ENCODE data around the gene MMP26. TPM values are rescaled to one million over a fixed set of nuclear protein-coding genes. Genes with fewer than 3 reads are reported as not detected.

The MMP26 gene
- total RNA-seq, result not detected in 2 replicates

DNA sequence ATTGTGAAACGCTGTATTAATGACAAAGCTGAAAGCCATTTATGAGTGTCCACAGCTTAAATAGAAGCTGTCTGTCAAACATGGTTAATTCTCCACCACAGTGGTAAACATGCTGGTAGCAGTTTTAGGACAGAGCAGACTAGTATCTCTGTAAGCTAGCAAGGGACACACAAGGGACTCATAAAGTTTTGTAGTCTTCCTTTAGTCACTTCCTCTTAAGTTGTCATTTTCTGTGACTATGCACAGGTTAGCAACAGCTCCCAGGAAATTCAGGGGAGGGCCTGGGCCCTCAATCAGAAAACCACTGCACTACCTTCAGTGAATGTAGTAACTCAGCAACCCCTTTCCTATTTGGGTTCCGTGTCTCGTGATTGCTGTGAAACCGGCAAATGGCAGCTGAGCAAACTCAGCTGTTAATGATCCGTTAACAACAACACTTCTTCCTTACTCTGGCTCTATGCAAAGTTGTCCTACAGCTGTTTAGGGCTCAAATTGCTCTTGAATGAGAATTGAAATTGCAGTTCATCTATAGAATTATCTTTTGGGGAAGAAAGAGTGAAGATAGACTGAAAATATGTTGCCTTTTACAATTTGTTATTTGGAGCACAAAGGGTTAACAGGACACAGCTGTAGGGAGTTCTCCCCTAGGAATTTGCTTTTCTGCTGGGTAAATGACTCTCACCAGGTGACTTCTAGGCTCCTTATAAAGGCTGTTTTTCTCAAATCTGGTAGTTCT lies at the start of gene MMP26:
TSS of gene MMP26 (plus strand) at position 731 of the 736 bp plus-strand sequence.

GRCh38 chr11:4697585-4697984 lies 7.0 kb upstream of the MMP26 start, which contains the start of gene OR51E2:
Gene OR51E2, minus strand, starts transcription at chr11:4697853. Its CDS starts 15,142 bp downstream, at chr11:4682711.

Other genes with a start within 250 kb of the MMP26 start
- gene OR52K1, start 222.1 kb upstream of the MMP26 start, total RNA-seq, result not detected in 2 replicates
- not detected in 2 replicates for gene OR52M1, start 159.6 kb upstream of the MMP26 start, total RNA-seq
- not detected in 2 replicates for gene OR52I2, start 123.0 kb upstream of the MMP26 start, total RNA-seq
- gene OR52I1, start 110.7 kb upstream of the MMP26 start, total RNA-seq, result not detected in 2 replicates
- 10.1 and 13.3 TPM in 2 replicates for gene TRIM68, start 96.6 kb upstream of the MMP26 start, total RNA-seq
- gene OR51D1, start 67.3 kb upstream of the MMP26 start, total RNA-seq, result not detected in 2 replicates
- not detected in 2 replicates for gene OR51E1, start 60.8 kb upstream of the MMP26 start, total RNA-seq
- gene OR51E2, start 6.9 kb upstream of the MMP26 start, total RNA-seq, result under 0.01 TPM in 1 of 2 replicates, not detected in the other
- gene OR51F1, start 65.2 kb downstream of the MMP26 start, total RNA-seq, result not detected in 2 replicates
- not detected in 2 replicates for gene OR52R1, start 99.6 kb downstream of the MMP26 start, total RNA-seq
- not detected in 2 replicates for gene OR51F2, start 116.5 kb downstream of the MMP26 start, total RNA-seq
- gene OR51S1, start 144.4 kb downstream of the MMP26 start, total RNA-seq, result not detected in 2 replicates
- not detected in 2 replicates for gene OR51T1, start 177.1 kb downstream of the MMP26 start, total RNA-seq
- not detected in 2 replicates for gene OR51A7, start 199.0 kb downstream of the MMP26 start, total RNA-seq
- gene OR51G2, start 214.6 kb downstream of the MMP26 start, total RNA-seq, result not detected in 2 replicates
- gene OR51G1, start 219.6 kb downstream of the MMP26 start, total RNA-seq, result not detected in 2 replicates
- not detected in 2 replicates for gene OR51A4, start 242.8 kb downstream of the MMP26 start, total RNA-seq

All from myometrial cell (primary cell).